GM19238 (cell line): ENCODE results near the gene CATSPERZ.
A peak's percentile ranks its signal among the peaks of the same experiment; 100 is the strongest.

Source experiments
- DNase-seq: peaks from one replicate; pipeline ENCODE4 v3.0.0; 2011; ENCODE audit warnings: low spot score; ENCODE audit not compliant: insufficient read length

The CATSPERZ gene

GRCh38 chr11:64340671-64341335 lies 40.6 kb downstream of the CATSPERZ start:
- DNase-seq, result peak; percentile 77

- no peak for DNase-seq
Measured at GRCh38 chr11:64341429-64341828, 41.3 kb downstream of the CATSPERZ start.

- peak; percentile 96 for DNase-seq
Measured at GRCh38 chr11:64341851-64342791, 42.0 kb downstream of the CATSPERZ start.

GRCh38 chr11:64342869-64343745 lies 42.9 kb downstream of the CATSPERZ start:
- no peak for DNase-seq

GRCh38 chr11:64343767-64344559 lies 43.8 kb downstream of the CATSPERZ start:
- DNase-seq, result no peak

- DNase-seq, result no peak
Measured at GRCh38 chr11:64344787-64345186, 44.6 kb downstream of the CATSPERZ start.

- DNase-seq, result no peak
Measured at GRCh38 chr11:64347193-64347867, 47.2 kb downstream of the CATSPERZ start.

GRCh38 chr11:64348383-64349024 lies 48.3 kb downstream of the CATSPERZ start:
- no peak for DNase-seq

- no peak for DNase-seq
Measured at GRCh38 chr11:64349025-64349387, 48.8 kb downstream of the CATSPERZ start.

GRCh38 chr11:64349404-64349803 lies 49.2 kb downstream of the CATSPERZ start:
- no peak for DNase-seq

GRCh38 chr11:64351136-64351631 lies 51.0 kb downstream of the CATSPERZ start:
- no peak for DNase-seq

- DNase-seq, result no peak
Measured at GRCh38 chr11:64352099-64352994, 52.2 kb downstream of the CATSPERZ start.

- no peak for DNase-seq
Measured at GRCh38 chr11:64352995-64353714, 53.0 kb downstream of the CATSPERZ start.

GRCh38 chr11:64353715-64354506 lies 53.8 kb downstream of the CATSPERZ start:
- DNase-seq, result no peak
